PC-3 (cell line): ENCODE data around the gene BTN1A1. TPM values are rescaled to one million over a fixed set of nuclear protein-coding genes. Genes with fewer than 3 reads are reported as not detected.
A peak's percentile ranks its signal among the peaks of the same experiment; 100 is the strongest.

Experiments
- ATAC-seq: fragments of 200-7000 bp; cut with Tn5 transposase; 2 replicates; pipeline ENCODE4 v1.9.1; 2020; ENCODE audit warnings: mild to moderate bottlenecking, moderate library complexity
- Bru-seq: library from RNA; stranded (reverse); fragments of 400-500 nt; gene quantifications from one replicate; lab custom pipeline; 2021; lab: Mats Ljungman, UMichigan
- BruChase-seq, 2 experiments: library from RNA; stranded (reverse); fragments of 400-500 nt; gene quantifications; one replicate each; lab custom pipeline; 2021; lab: Mats Ljungman, UMichigan
- BruUV-seq: library from RNA; stranded (reverse); fragments of 400-500 nt; replicated peaks from 2 replicates; lab custom pipeline; 2021; lab: Mats Ljungman, UMichigan
- CTCF ChIA-PET: fragments of 300-600 bp; sonication (Branson Sonifier 250); formaldehyde crosslinking; loops from one replicate; lab custom pipeline; 2022; ENCODE audit warnings: antibody characterized with exemption; lab: Charles Lee
- POLR2A ChIA-PET: fragments of 300-600 bp; sonication (Branson Sonifier 250); formaldehyde crosslinking; loops from one replicate; lab custom pipeline; 2022; ENCODE audit warnings: antibody characterized with exemption; ENCODE audit not compliant: unreplicated experiment; lab: Charles Lee
- DNase-seq: peaks from one replicate; pipeline ENCODE4 v3.0.0-alpha.2; 2015
- H2AFZ ChIP-seq: fragments of 300-600 bp; sonication (generic); 2 replicates; pipeline ENCODE4 v1.6.0; 2016; ENCODE audit warnings: antibody characterized with exemption, low read length
- H3F3A ChIP-seq: fragments of 300-600 bp; sonication (generic); one replicate; pipeline ENCODE4 v1.6.0; 2017; ENCODE audit warnings: antibody characterized with exemption, low read length, control low read depth, mild to moderate bottlenecking; ENCODE audit not compliant: unreplicated experiment
- H3K27ac ChIP-seq: fragments of 300-600 bp; sonication (generic); 2 replicates; pipeline ENCODE4 v1.5.1; 2016; ENCODE audit warnings: mild to moderate bottlenecking, low read length
- H3K27me3 ChIP-seq: fragments of 300-600 bp; sonication (generic); 2 replicates; pipeline ENCODE4 v1.6.1; 2016; ENCODE audit warnings: low read length, mixed read lengths
- H3K36me3 ChIP-seq: fragments of 300-600 bp; sonication (generic); 2 replicates; pipeline ENCODE4 v1.6.1; 2016; ENCODE audit warnings: low read depth, mixed run types, low read length, mixed read lengths
- H3K4me1 ChIP-seq: fragments of 300-600 bp; sonication (generic); 2 replicates; pipeline ENCODE4 v1.5.1; 2016; ENCODE audit warnings: low read length; ENCODE audit not compliant: insufficient read depth
- H3K4me2 ChIP-seq: fragments of 300-600 bp; sonication (generic); 2 replicates; pipeline ENCODE4 v1.6.0; 2016; ENCODE audit warnings: low read length
- H3K4me3 ChIP-seq: fragments of 300-600 bp; sonication (generic); 2 replicates; pipeline ENCODE4 v1.5.1; 2016; ENCODE audit warnings: mild to moderate bottlenecking, low read length, mixed read lengths
- H3K79me2 ChIP-seq: fragments of 300-600 bp; sonication (generic); 2 replicates; pipeline ENCODE4 v1.6.1; 2017; ENCODE audit warnings: low read length, mixed read lengths
- H3K9ac ChIP-seq: fragments of 300-600 bp; sonication (generic); 2 replicates; pipeline ENCODE4 v1.6.0; 2016; ENCODE audit warnings: mild to moderate bottlenecking, low read length
- H3K9me2 ChIP-seq: fragments of 300-600 bp; sonication (generic); replicated peaks from 2 replicates; pipeline ENCODE4 v1.6.1; 2016; ENCODE audit warnings: mixed run types, low read length, mixed read lengths
- H3K9me3 ChIP-seq: fragments of 300-600 bp; sonication (generic); 2 replicates; pipeline ENCODE4 v1.6.1; 2016; ENCODE audit warnings: low read length, mixed read lengths
- H4K20me1 ChIP-seq: fragments of 300-600 bp; sonication (generic); 2 replicates; pipeline ENCODE4 v1.6.1; 2016; ENCODE audit warnings: low read length, mixed read lengths
- CTCF ChIP-seq: fragments of 300-600 bp; sonication (generic); conservative IDR thresholded peaks from 2 replicates; pipeline ENCODE4 v1.5.1; 2017; ENCODE audit warnings: antibody characterized with exemption, low read depth, mild to moderate bottlenecking, low read length
- EZH2 ChIP-seq: fragments of 300-600 bp; sonication (generic); IDR thresholded peaks from one replicate; pipeline ENCODE4 v1.6.1; 2017; ENCODE audit warnings: antibody characterized with exemption, mild to moderate bottlenecking, low read length; ENCODE audit not compliant: unreplicated experiment
- EZH2phosphoT487 ChIP-seq: fragments of 300-600 bp; sonication (generic); IDR thresholded peaks from 2 replicates; pipeline ENCODE4 v1.6.1; 2018; ENCODE audit warnings: mild to moderate bottlenecking, antibody characterized with exemption, low read length, borderline replicate concordance
- intact Hi-C: fragments of 100-400 bp; cut with micrococcal nuclease; formaldehyde crosslinking; loops from 2 replicates; pipeline ENCODE4 v1.9.0; 2023
- long read RNA-seq: library from polyadenylated mRNA; unstranded; transcript quantifications from one replicate; pipeline ENCODE4 v2.0.0, GENCODE V29; 2021; ENCODE audit not compliant: unreplicated experiment
- total RNA-seq: library from RNA; depleted of rRNA; stranded (reverse); fragments of >200 nt; gene quantifications from 2 replicates; pipeline ENCODE4 v1.2.3, GENCODE V29; 2014; rRNA removed

Gene BTN1A1
- not detected in 2 replicates for total RNA-seq
- Bru-seq, nascent RNA: not detected
- percentile 14 among the genes with signal in this experiment for BruChase-seq, experiment 1, labeled RNA remaining after a 6-hour chase
- percentile 7 among the genes with signal in this experiment for BruChase-seq, experiment 2, labeled RNA remaining after a 2-hour chase
- long read RNA-seq: 0 reads

- Histone ChIP-seq H3K79me2 (no peaks in the 10 kb centered on the region), H3F3A (no peaks in the 10 kb centered on the region), H3K27ac (no peak within 1 kb of the TSS), H3K4me3 (no peak within 1 kb of the TSS), H2AFZ (no peak within 1 kb of the TSS), H3K4me2 (no peak within 1 kb of the TSS), H3K27me3 (no peaks in the 10 kb centered on the region), H3K4me1 (peaks cover 7% of the 10 kb centered on the region; the same call in 1 of the 2 replicates), H3K9ac (no peak within 1 kb of the TSS), H3K36me3 (no peaks in the 10 kb centered on the region), H4K20me1 (no peaks in the 10 kb centered on the region), H3K9me3 (no peaks in the 10 kb centered on the region), H3K9me2 (no peaks in the 10 kb centered on the region)
- TF ChIP-seq EZH2phosphoT487 (no peak), CTCF (no peak), EZH2 (no peak)
- ChIA-PET CTCF (interaction anchor here (0.7 kb wide), 1 partner anchor 157 kb away, joined by 4 read pairs; no protein-coding TSS in a partner anchor), POLR2A (no interaction called here)
- DNase-seq (no peak), ATAC-seq (no peak)
- BruUV-seq: no TSS peak
- intact Hi-C loops: no loop called here
Observed at GRCh38 chr6:26500102-26500501, at the start of gene BTN1A1. BTN1A1 (plus strand) TSS chr6:26500303; CDS start chr6:26501287, 984 bp downstream.

- Histone ChIP-seq H2AFZ (no peak overlapping the region), H3K27ac (no peak overlapping the region), H3K4me1 (peaks cover 7% of the 10 kb centered on the region; the same call in 1 of the 2 replicates), H3K9me2 (no peaks in the 10 kb centered on the region), H3K4me3 (no peak overlapping the region), H4K20me1 (no peaks in the 10 kb centered on the region), H3K36me3 (no peaks in the 10 kb centered on the region), H3K27me3 (no peaks in the 10 kb centered on the region), H3K4me2 (no peak overlapping the region), H3K79me2 (no peaks in the 10 kb centered on the region), H3K9ac (no peak overlapping the region), H3K9me3 (no peaks in the 10 kb centered on the region), H3F3A (no peaks in the 10 kb centered on the region)
- TSS peak; percentile 19 for BruUV-seq
- ChIA-PET POLR2A (no interaction called here), CTCF (no interaction called here)
- intact Hi-C loops: no loop called here
- no peak for ATAC-seq
- no peak for DNase-seq
- TF ChIP-seq CTCF (no peak), EZH2phosphoT487 (no peak), EZH2 (no peak)
Observed at GRCh38 chr6:26452631-26453235, 47.4 kb upstream of the BTN1A1 start.

- no peak for TF ChIP-seq CTCF
- no peak for TF ChIP-seq EZH2phosphoT487
- peaks cover 13% of the 10 kb centered on the region for H3K4me1 ChIP-seq
- POLR2A ChIA-PET: no interaction called here
- no peaks in the 10 kb centered on the region for H3K9me2 ChIP-seq
- no peak for ATAC-seq
- no peaks in the 10 kb centered on the region for H3K9me3 ChIP-seq
- H3K36me3 ChIP-seq: peaks cover 3% of the 10 kb centered on the region; the same call in 1 of the 2 replicates
- H3F3A ChIP-seq: no peaks in the 10 kb centered on the region
- no peak overlapping the region for H3K4me3 ChIP-seq
- peaks cover 19% of the 10 kb centered on the region for H3K79me2 ChIP-seq
- BruUV-seq: no TSS peak
- H2AFZ ChIP-seq: no peak overlapping the region
- DNase-seq: no peak
- no peaks in the 10 kb centered on the region for H3K27me3 ChIP-seq
- CTCF ChIA-PET: no interaction called here
- no peak overlapping the region for H3K4me2 ChIP-seq
- H4K20me1 ChIP-seq: no peaks in the 10 kb centered on the region
- no peak overlapping the region for H3K27ac ChIP-seq
- no peak overlapping the region for H3K9ac ChIP-seq
- intact Hi-C loops: no loop called here
Observed at GRCh38 chr6:26454631-26455030, 45.5 kb upstream of the BTN1A1 start.
